OCI-LY1 (cell line): ENCODE data around the gene FOXK1.

Experiments
- H2AFZ ChIP-seq: fragments of 200-600 bp; sonication (generic), shearing (Covaris generic); 2 replicates; pipeline ENCODE4 v1.6.0; 2014; ENCODE audit warnings: antibody characterized with exemption, mild to moderate bottlenecking, low read length
- H3F3A ChIP-seq: fragments of 200-600 bp; sonication (generic), shearing (Covaris generic); 2 replicates; pipeline ENCODE4 v1.6.0; 2014; ENCODE audit warnings: mild to moderate bottlenecking, antibody characterized with exemption, low read length, moderate library complexity; ENCODE audit not compliant: insufficient read depth
- H3K27ac ChIP-seq: fragments of 200-600 bp; sonication (generic); 2 replicates; pipeline ENCODE4 v1.5.1; 2014; ENCODE audit warnings: low read length, mixed run types, mild to moderate bottlenecking, low read depth; ENCODE audit not compliant: poor library complexity, severe bottlenecking
- H3K27me3 ChIP-seq: fragments of 200-600 bp; sonication (generic); 2 replicates; pipeline ENCODE4 v1.6.0; 2014; ENCODE audit warnings: antibody characterized with exemption, mild to moderate bottlenecking, low read length, moderate library complexity; ENCODE audit not compliant: insufficient read depth
- H3K36me3 ChIP-seq: fragments of 200-600 bp; sonication (generic); 2 replicates; pipeline ENCODE4 v1.6.1; 2014; ENCODE audit warnings: mild to moderate bottlenecking, antibody characterized with exemption, low read length, moderate library complexity, mixed read lengths; ENCODE audit not compliant: insufficient read depth
- H3K4me1 ChIP-seq: fragments of 200-600 bp; sonication (generic); 2 replicates; pipeline ENCODE4 v1.5.1; 2014; ENCODE audit warnings: mild to moderate bottlenecking, low read length, moderate library complexity; ENCODE audit not compliant: insufficient read depth, severe bottlenecking
- H3K4me2 ChIP-seq: fragments of 200-600 bp; sonication (generic), shearing (Covaris generic); 2 replicates; pipeline ENCODE4 v1.6.1; 2014; ENCODE audit warnings: low read length
- H3K4me3 ChIP-seq: fragments of 200-600 bp; sonication (generic); 2 replicates; pipeline ENCODE4 v1.5.1; 2014; ENCODE audit warnings: low read length, low read depth, mild to moderate bottlenecking, mixed read lengths; ENCODE audit not compliant: poor library complexity, severe bottlenecking
- H3K79me2 ChIP-seq: fragments of 200-600 bp; shearing (Covaris generic); 2 replicates; pipeline ENCODE4 v1.6.1; 2016; ENCODE audit warnings: mixed run types, low read length, mixed read lengths; ENCODE audit not compliant: insufficient read depth
- H3K9ac ChIP-seq: fragments of 200-600 bp; sonication (generic), shearing (Covaris generic); 2 replicates; pipeline ENCODE4 v1.6.1; 2014; ENCODE audit warnings: mild to moderate bottlenecking, low read length, mixed read lengths
- H3K9me2 ChIP-seq: fragments of 200-600 bp; sonication (generic), shearing (Covaris generic); 2 replicates; pipeline ENCODE4 v1.6.1; 2014; ENCODE audit warnings: low read depth, mild to moderate bottlenecking, low read length, mixed read lengths
- H3K9me3 ChIP-seq: fragments of 200-600 bp; shearing (Covaris generic); 2 replicates; pipeline ENCODE4 v1.6.1; 2014; ENCODE audit warnings: low read length, mixed read lengths
- H4K20me1 ChIP-seq: fragments of 200-600 bp; sonication (generic), shearing (Covaris generic); 2 replicates; pipeline ENCODE4 v1.6.0; 2016; ENCODE audit warnings: mild to moderate bottlenecking, low read length; ENCODE audit not compliant: insufficient read depth
- EZH2 ChIP-seq: fragments of 200-600 bp; sonication (generic), shearing (Covaris generic); IDR thresholded peaks from 2 replicates; pipeline ENCODE4 v1.8.0; 2017; ENCODE audit warnings: borderline replicate concordance, mixed run types, mild to moderate bottlenecking, antibody characterized with exemption, low read length, moderate library complexity, mixed read lengths
- TF ChIP-seq, protein P1 (sequence below): fragments of 200-600 bp; sonication (generic), shearing (Covaris generic); IDR thresholded peaks from 2 replicates; pipeline ENCODE4 v1.5.1; 2017; ENCODE audit warnings: mild to moderate bottlenecking, antibody characterized with exemption, low read length, moderate library complexity, mixed read lengths

Gene FOXK1

DNA sequence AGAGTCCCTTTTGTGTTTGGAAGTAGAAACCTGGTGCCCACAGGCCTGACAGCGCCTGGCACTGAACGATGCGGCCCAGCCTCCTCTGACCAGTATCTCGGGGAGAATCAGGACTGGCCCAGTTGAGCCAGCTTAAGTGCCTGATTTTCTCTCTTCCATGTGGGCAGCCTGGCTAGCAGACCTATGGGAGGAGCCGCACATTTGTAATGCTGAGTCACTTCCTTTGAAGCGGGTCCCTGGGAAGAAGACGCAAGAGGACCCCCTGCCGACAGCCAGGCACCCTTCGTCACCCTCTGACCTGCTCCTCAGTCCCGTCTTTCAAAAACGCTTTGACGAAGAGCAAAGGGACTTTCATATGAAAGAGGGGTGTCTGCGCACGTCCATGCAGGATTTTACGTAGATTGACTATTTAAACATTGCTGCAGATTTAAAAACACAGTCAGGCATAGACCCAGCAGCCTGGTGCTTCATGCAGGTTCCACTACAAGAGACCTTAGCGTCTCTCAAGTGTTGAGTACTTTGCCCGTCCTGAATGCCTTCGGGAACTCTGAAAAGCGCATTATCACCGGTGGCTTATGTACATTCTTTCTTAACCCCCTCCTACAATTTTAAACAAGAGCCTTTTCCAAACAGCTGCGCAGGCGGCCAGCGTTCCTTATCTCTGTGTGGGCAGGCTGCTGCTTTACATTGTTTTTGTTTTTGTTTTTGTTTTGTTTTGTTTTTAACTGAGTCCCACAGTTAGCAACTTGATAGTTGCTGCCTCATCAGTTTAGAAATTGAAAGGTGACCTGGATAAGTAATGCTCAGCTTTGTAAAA lies 56.8 kb downstream of the FOXK1 start:
- Histone ChIP-seq H3K27me3 (no peaks in the 10 kb centered on the region), H2AFZ (no peak overlapping the region), H3K4me3 (no peak overlapping the region), H3K9me2 (no peaks in the 10 kb centered on the region), H3K4me2 (no peak overlapping the region), H3K27ac (no peak overlapping the region), H3K9me3 (no peaks in the 10 kb centered on the region), H3F3A (no peaks in the 10 kb centered on the region), H4K20me1 (no peaks in the 10 kb centered on the region), H3K79me2 (no peaks in the 10 kb centered on the region), H3K9ac (no peak overlapping the region), H3K4me1 (peaks cover 1% of the 10 kb centered on the region), H3K36me3 (peaks cover 21% of the 10 kb centered on the region; the same call in 1 of the 2 replicates)
- TF ChIP-seq, protein P1, sequence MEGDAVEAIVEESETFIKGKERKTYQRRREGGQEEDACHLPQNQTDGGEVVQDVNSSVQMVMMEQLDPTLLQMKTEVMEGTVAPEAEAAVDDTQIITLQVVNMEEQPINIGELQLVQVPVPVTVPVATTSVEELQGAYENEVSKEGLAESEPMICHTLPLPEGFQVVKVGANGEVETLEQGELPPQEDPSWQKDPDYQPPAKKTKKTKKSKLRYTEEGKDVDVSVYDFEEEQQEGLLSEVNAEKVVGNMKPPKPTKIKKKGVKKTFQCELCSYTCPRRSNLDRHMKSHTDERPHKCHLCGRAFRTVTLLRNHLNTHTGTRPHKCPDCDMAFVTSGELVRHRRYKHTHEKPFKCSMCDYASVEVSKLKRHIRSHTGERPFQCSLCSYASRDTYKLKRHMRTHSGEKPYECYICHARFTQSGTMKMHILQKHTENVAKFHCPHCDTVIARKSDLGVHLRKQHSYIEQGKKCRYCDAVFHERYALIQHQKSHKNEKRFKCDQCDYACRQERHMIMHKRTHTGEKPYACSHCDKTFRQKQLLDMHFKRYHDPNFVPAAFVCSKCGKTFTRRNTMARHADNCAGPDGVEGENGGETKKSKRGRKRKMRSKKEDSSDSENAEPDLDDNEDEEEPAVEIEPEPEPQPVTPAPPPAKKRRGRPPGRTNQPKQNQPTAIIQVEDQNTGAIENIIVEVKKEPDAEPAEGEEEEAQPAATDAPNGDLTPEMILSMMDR: no peak
- TF ChIP-seq EZH2: no peak

DNA sequence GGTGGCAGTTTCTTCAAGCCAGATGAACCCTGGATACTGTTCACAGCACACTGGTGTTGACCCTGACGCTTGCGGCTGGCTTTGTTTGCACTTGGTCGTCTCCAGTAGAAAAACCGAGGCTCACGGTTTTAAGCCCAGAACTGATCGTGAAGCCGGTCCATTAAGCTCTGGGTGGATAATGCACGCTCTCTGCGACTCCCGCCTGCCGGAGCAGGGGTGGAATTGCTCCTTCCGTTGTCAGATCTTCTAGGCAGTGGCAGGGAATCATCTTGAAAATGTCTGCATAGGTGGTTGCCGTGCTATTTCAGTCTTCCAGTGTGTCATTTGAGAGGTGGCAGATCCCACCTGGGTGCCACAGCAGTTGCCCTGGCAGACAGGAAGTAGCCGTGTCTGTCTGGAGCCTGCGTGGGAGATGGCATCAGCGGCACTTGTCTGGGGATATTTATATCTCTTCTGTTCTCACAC lies 57.5 kb downstream of the FOXK1 start:
- Histone ChIP-seq H3K9ac (no peak overlapping the region), H3K27me3 (no peaks in the 10 kb centered on the region), H3F3A (no peaks in the 10 kb centered on the region), H3K4me2 (no peak overlapping the region), H3K4me3 (no peak overlapping the region), H3K36me3 (peaks cover 21% of the 10 kb centered on the region; the same call in 1 of the 2 replicates), H3K9me3 (no peaks in the 10 kb centered on the region), H3K4me1 (peaks cover 8% of the 10 kb centered on the region), H2AFZ (no peak overlapping the region), H3K79me2 (no peaks in the 10 kb centered on the region), H4K20me1 (no peaks in the 10 kb centered on the region), H3K27ac (no peak overlapping the region), H3K9me2 (no peaks in the 10 kb centered on the region)
- TF ChIP-seq EZH2: no peak
- TF ChIP-seq, protein P1: no peak

DNA sequence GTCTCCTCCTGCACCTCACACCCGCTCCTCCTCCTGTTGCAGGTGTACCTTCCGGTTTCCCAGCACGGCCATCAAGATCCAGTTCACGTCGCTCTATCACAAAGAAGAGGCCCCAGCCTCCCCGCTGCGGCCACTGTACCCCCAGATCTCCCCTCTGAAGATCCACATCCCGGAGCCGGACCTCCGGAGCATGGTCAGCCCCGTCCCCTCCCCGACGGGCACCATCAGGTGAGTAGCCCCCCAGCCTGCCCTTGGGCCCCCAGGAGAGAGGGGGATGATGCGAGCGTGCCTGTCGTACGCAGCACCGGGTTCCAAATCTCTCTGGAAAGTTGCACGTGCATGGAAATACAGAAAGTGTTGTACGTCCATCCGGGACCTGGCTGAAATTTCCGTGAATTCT lies 58.7 kb downstream of the FOXK1 start:
- no peaks in the 10 kb centered on the region for H4K20me1 ChIP-seq
- TF ChIP-seq, protein P1: no peak
- TF ChIP-seq EZH2: no peak
- no peaks in the 10 kb centered on the region for H3K9me3 ChIP-seq
- no peaks in the 10 kb centered on the region for H3K79me2 ChIP-seq
- no peaks in the 10 kb centered on the region for H3F3A ChIP-seq
- no peak overlapping the region for H3K4me2 ChIP-seq
- H3K36me3 ChIP-seq: peaks cover 21% of the 10 kb centered on the region; the same call in 1 of the 2 replicates
- no peaks in the 10 kb centered on the region for H3K9me2 ChIP-seq
- peaks cover 20% of the 10 kb centered on the region for H3K4me1 ChIP-seq
- no peaks in the 10 kb centered on the region for H3K27me3 ChIP-seq
- H3K27ac ChIP-seq: no peak overlapping the region
- no peak overlapping the region for H3K4me3 ChIP-seq
- no peak overlapping the region for H3K9ac ChIP-seq
- no peak overlapping the region for H2AFZ ChIP-seq
